Erythroblast (primary cell): ENCODE measurements around the gene VARS2.

Source experiments
- GATA1 ChIP-seq: IDR thresholded peaks from 2 replicates; pipeline ENCODE4 v1.6.1; 2011; ENCODE audit warnings: low read depth, mild to moderate bottlenecking, control low read depth, low read length, moderate library complexity
- POLR2A ChIP-seq: IDR thresholded peaks from 2 replicates; pipeline ENCODE4 v1.6.1; 2011; ENCODE audit warnings: mild to moderate bottlenecking, low read length

GRCh38 chr6:30907758-30908591 lies 6.1 kb upstream of the VARS2 start, which contains the start of gene GTF2H4:
- TF ChIP-seq POLR2A, result peak; percentile 33
- TF ChIP-seq GATA1, result no peak
